C4-2B (cell line): ENCODE data around the gene KCTD14.

Experiments
- H3K27ac ChIP-seq: fragments of 450-650 bp; 2 replicates; pipeline ENCODE4 v1.5.1; 2017
- CTCF ChIP-seq: fragments of 450-650 bp; conservative IDR thresholded peaks from 2 replicates; pipeline ENCODE4 v1.5.1; 2017; ENCODE audit warnings: mild to moderate bottlenecking
- ZFX ChIP-seq: fragments of 450-650 bp; IDR thresholded peaks from 2 replicates; pipeline ENCODE4 v1.6.1; 2017

KCTD14 gene

GRCh38 chr11:78038697-78039313 lies 15.7 kb upstream of the KCTD14 start:
- no peak overlapping the region for H3K27ac ChIP-seq
- TF ChIP-seq CTCF: no peak
- TF ChIP-seq ZFX: no peak

GRCh38 chr11:78037825-78038620 lies 14.9 kb upstream of the KCTD14 start:
- no peak for TF ChIP-seq CTCF
- H3K27ac ChIP-seq: no peak overlapping the region

- TF ChIP-seq CTCF (no peak), ZFX (no peak)
- peak overlapping the region; percentile 27; the same call in 1 of the 2 replicates for H3K27ac ChIP-seq
These were observed 14.0 kb upstream of the KCTD14 start for GRCh38 chr11:78037056-78037455.

GRCh38 chr11:78036313-78036712 lies 13.2 kb upstream of the KCTD14 start:
- TF ChIP-seq CTCF (no peak), ZFX (no peak)
- H3K27ac ChIP-seq: no peak overlapping the region

GRCh38 chr11:78034623-78035022 lies 11.5 kb upstream of the KCTD14 start:
- no peak overlapping the region for H3K27ac ChIP-seq
- no peak for TF ChIP-seq CTCF
- no peak for TF ChIP-seq ZFX

GRCh38 chr11:78033040-78033439 lies 10.0 kb upstream of the KCTD14 start:
- TF ChIP-seq CTCF (no peak), ZFX (no peak)
- H3K27ac ChIP-seq: no peak overlapping the region

- H3K27ac ChIP-seq: no peak overlapping the region
- no peak for TF ChIP-seq CTCF
- TF ChIP-seq ZFX: no peak
These were observed 9.0 kb upstream of the KCTD14 start for GRCh38 chr11:78032090-78032489.
